GM12878 (cell line): ENCODE data around the gene MAVS. TPM values are rescaled to one million over a fixed set of nuclear protein-coding genes. Genes with fewer than 3 reads are reported as not detected.

Source experiments
- BHLHE40 ChIP-seq, 2 experiments: fragments of 450-650 bp in 1 of 2; IDR thresholded peaks; 2 replicates each; pipeline ENCODE4 v1.6.1; 2011 to 2017; ENCODE audit warnings: low read depth in 2 of 2, borderline replicate concordance in 1 of 2, improper control_type of control experiment in 1 of 2, low read length in 1 of 2, mild to moderate bottlenecking in 1 of 2
- BRCA1 ChIP-seq: IDR thresholded peaks from 2 replicates; pipeline ENCODE4 v1.6.1; 2011; ENCODE audit warnings: low read depth, low read length, improper control_type of control experiment
- EED ChIP-seq: sonication (generic); IDR thresholded peaks from 2 replicates; pipeline ENCODE4 v1.6.1; 2016; ENCODE audit warnings: antibody characterized with exemption, low read depth
- HDAC6 ChIP-seq: fragments of 200-600 bp; sonication (generic); IDR thresholded peaks from one replicate; pipeline ENCODE4 v1.8.0; 2017; ENCODE audit warnings: antibody characterized with exemption; ENCODE audit not compliant: unreplicated experiment
- MEF2A ChIP-seq: IDR thresholded peaks from 2 replicates; pipeline ENCODE4 v1.6.1; 2011; ENCODE audit warnings: low read depth, mild to moderate bottlenecking, low read length, moderate library complexity; ENCODE audit not compliant: insufficient read depth
- MYC ChIP-seq: IDR thresholded peaks from 2 replicates; pipeline ENCODE4 v1.6.1; 2011; ENCODE audit warnings: mild to moderate bottlenecking, low read length, moderate library complexity, inconsistent platforms; ENCODE audit not compliant: insufficient read depth, insufficient replicate concordance, insufficient read length, severe bottlenecking
- NBN ChIP-seq: fragments of 450-650 bp; IDR thresholded peaks from 2 replicates; pipeline ENCODE4 v1.6.1; 2016
- SP1 ChIP-seq: IDR thresholded peaks from one replicate; pipeline ENCODE4 v1.6.1; 2011; ENCODE audit warnings: low read depth, low read length
- SPI1 ChIP-seq: IDR thresholded peaks from 2 replicates; pipeline ENCODE4 v1.6.1; 2011; ENCODE audit warnings: low read depth, mild to moderate bottlenecking, low read length, moderate library complexity, borderline replicate concordance; ENCODE audit not compliant: insufficient read depth
- SUPT20H ChIP-seq: IDR thresholded peaks from 2 replicates; pipeline ENCODE4 v1.6.1; 2011; ENCODE audit warnings: low read depth, mild to moderate bottlenecking, low read length, moderate library complexity, borderline replicate concordance; ENCODE audit not compliant: control insufficient read depth
- ZNF592 ChIP-seq: fragments of 450-650 bp; IDR thresholded peaks from 2 replicates; pipeline ENCODE4 v1.6.1; 2017; ENCODE audit warnings: mild to moderate bottlenecking, moderate library complexity
- polyA plus RNA-seq, 11 experiments: library from polyadenylated mRNA; depleted of rRNA in 4 of 11; unstranded in 6 of 11; stranded (reverse) in 5 of 11; fragments of >200 nt; fragmentation: Nextera tagmentation in 4 of 11; fragmentation: Illumina TruSeq in 1 of 11; extraction: Ambion mirVana in 4 of 11; extraction: Trizol in 1 of 11; gene quantifications; 1 replicate in 1 of 11; 2 replicates in 10 of 11; pipeline versions ENCODE4 v1.2.1 to v1.2.3, GENCODE V29; 2011 to 2016; ENCODE audit warnings: inconsistent platforms in 2 of 11, missing spikeins in 2 of 11, low read depth in 1 of 11
- total RNA-seq, 4 experiments: library from RNA; depleted of rRNA in 3 of 4; stranded (reverse); fragments of >200 nt in 3 of 4; fragmentation: Illumina TruSeq in 1 of 4; extraction: Trizol in 1 of 4; gene quantifications; 2 replicates each; pipeline versions ENCODE4 v1.2.1 to v1.2.3, GENCODE V29; 2013 to 2021
- TF ChIP-seq, protein P1 (sequence below): IDR thresholded peaks from 2 replicates; pipeline ENCODE4 v1.6.1; 2011; ENCODE audit warnings: borderline replicate concordance, low read depth, mild to moderate bottlenecking, moderate library complexity, mixed read lengths, low read length; ENCODE audit not compliant: insufficient read depth; ENCODE audit errors: extremely low read length
- TF ChIP-seq, protein P2 (sequence below): IDR thresholded peaks from 2 replicates; pipeline ENCODE4 v1.6.1; 2012; ENCODE audit warnings: mild to moderate bottlenecking, low read depth, low read length

The MAVS gene
- total and polyA plus RNA-seq, 10 of the 15 experiments (the other 5 are each of a cell fraction or from before 2014, with no cell fraction given): 1.6 to 25.2 (median 12.6) TPM

DNA sequence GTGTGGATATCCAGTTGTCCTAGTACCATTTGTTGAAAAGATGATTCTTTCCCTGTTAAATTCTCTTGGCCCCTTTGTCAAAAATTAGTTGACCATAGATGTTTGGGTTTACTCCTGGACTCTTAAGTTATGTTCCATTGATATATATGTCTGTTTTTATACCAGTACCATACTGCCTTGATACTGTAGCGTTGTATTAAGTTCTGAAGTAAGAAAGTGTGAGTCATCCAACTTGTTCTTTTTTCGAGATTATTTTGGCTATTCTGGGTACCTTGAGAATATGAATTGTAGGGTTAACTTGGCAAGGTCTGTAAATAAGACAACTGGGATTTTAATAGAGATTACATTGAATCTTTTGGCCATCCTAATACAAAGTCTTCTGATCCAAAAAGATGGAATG lies 69.1 kb downstream of the MAVS start (continued):
- no peak for TF ChIP-seq ZNF592
- no peak for TF ChIP-seq NBN
- no peak for TF ChIP-seq BRCA1
- no peak for TF ChIP-seq SP1
- TF ChIP-seq HDAC6: no peak
- no peak for TF ChIP-seq SPI1
- TF ChIP-seq, protein P1, sequence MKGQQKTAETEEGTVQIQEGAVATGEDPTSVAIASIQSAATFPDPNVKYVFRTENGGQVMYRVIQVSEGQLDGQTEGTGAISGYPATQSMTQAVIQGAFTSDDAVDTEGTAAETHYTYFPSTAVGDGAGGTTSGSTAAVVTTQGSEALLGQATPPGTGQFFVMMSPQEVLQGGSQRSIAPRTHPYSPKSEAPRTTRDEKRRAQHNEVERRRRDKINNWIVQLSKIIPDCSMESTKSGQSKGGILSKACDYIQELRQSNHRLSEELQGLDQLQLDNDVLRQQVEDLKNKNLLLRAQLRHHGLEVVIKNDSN: no peak
- TF ChIP-seq BHLHE40 (IDR thresholded peaks at IDR 0.05; ENCODE audit: borderline replicate concordance in 1 of 2, low read depth in 2 of 2, low read length in 1 of 2): no peak
- no peak for TF ChIP-seq EED
- TF ChIP-seq, protein P2, sequence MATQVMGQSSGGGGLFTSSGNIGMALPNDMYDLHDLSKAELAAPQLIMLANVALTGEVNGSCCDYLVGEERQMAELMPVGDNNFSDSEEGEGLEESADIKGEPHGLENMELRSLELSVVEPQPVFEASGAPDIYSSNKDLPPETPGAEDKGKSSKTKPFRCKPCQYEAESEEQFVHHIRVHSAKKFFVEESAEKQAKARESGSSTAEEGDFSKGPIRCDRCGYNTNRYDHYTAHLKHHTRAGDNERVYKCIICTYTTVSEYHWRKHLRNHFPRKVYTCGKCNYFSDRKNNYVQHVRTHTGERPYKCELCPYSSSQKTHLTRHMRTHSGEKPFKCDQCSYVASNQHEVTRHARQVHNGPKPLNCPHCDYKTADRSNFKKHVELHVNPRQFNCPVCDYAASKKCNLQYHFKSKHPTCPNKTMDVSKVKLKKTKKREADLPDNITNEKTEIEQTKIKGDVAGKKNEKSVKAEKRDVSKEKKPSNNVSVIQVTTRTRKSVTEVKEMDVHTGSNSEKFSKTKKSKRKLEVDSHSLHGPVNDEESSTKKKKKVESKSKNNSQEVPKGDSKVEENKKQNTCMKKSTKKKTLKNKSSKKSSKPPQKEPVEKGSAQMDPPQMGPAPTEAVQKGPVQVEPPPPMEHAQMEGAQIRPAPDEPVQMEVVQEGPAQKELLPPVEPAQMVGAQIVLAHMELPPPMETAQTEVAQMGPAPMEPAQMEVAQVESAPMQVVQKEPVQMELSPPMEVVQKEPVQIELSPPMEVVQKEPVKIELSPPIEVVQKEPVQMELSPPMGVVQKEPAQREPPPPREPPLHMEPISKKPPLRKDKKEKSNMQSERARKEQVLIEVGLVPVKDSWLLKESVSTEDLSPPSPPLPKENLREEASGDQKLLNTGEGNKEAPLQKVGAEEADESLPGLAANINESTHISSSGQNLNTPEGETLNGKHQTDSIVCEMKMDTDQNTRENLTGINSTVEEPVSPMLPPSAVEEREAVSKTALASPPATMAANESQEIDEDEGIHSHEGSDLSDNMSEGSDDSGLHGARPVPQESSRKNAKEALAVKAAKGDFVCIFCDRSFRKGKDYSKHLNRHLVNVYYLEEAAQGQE: no peak
- no peak for TF ChIP-seq SUPT20H
- TF ChIP-seq MEF2A: no peak
- no peak for TF ChIP-seq MYC
